Suppressor macrophage treated with lipopolysaccharide for 1 hour (primary cell): Measurements from ENCODE around the gene EDC3.
"Not testable (repeated sequence)": the region's sequence is repeated elsewhere in the genome, so short reads cannot be mapped to it uniquely, and the experiment has no call there.

Experiments used
- DNase-seq, 3 donors: peaks; one replicate each; pipeline ENCODE4 v3.0.0-alpha.2; 2020 to 2022

EDC3 gene

GRCh38 chr15:74604983-74605794 lies 90.6 kb downstream of the EDC3 start:
- no peak for DNase-seq

GRCh38 chr15:74603789-74604705 lies 91.8 kb downstream of the EDC3 start:
- DNase-seq: no peak

GRCh38 chr15:74603026-74603788 lies 92.6 kb downstream of the EDC3 start:
- DNase-seq: no peak

GRCh38 chr15:74599156-74599555 lies 96.7 kb downstream of the EDC3 start:
- no peak for DNase-seq

GRCh38 chr15:74598126-74598842 lies 97.5 kb downstream of the EDC3 start:
- peak; percentile 90 to 95 (median 92) for DNase-seq

- DNase-seq: not testable (repeated sequence)
These were observed 98.6 kb downstream of the EDC3 start for GRCh38 chr15:74597146-74597705.

- not testable (repeated sequence) for DNase-seq
These were observed 99.1 kb downstream of the EDC3 start for GRCh38 chr15:74596736-74597135.

- DNase-seq: no peak
These were observed 100.6 kb downstream of the EDC3 start for GRCh38 chr15:74595271-74595670.

- DNase-seq: no peak
These were observed 101.4 kb downstream of the EDC3 start for GRCh38 chr15:74594455-74594854.

- DNase-seq: no peak
These were observed 102.7 kb downstream of the EDC3 start for GRCh38 chr15:74593122-74593521.

- no peak for DNase-seq
These were observed 103.6 kb downstream of the EDC3 start for GRCh38 chr15:74592222-74592621.

- DNase-seq: peak; percentile 44 to 61 (median 53)
These were observed 106.0 kb downstream of the EDC3 start for GRCh38 chr15:74589826-74590225.

GRCh38 chr15:74585857-74586256 lies 110.0 kb downstream of the EDC3 start:
- DNase-seq: no peak

GRCh38 chr15:74585191-74585590 lies 110.6 kb downstream of the EDC3 start:
- DNase-seq: no peak

GRCh38 chr15:74584779-74585178 lies 111.0 kb downstream of the EDC3 start:
- no peak for DNase-seq

GRCh38 chr15:74584204-74584603 lies 111.6 kb downstream of the EDC3 start:
- DNase-seq: no peak
